SK-N-SH (cell line): ENCODE data around the gene ATP4A. TPM values are rescaled to one million over a fixed set of nuclear protein-coding genes. Genes with fewer than 3 reads are reported as not detected.

Experiments used
- CTCF ChIA-PET: fragments of 300-600, 350-600 bp; formaldehyde crosslinking; extraction: SDS; loops from one replicate; lab custom pipeline; 2021; lab: Yijun Ruan, JAX
- POLR2A ChIA-PET: fragments of 350-600 bp; sonication (Branson Sonifier 250); formaldehyde crosslinking; extraction: SDS; loops from one replicate; lab custom pipeline; 2020; ENCODE audit warnings: antibody characterized with exemption, inconsistent platforms; lab: Yijun Ruan, JAX
- DNase-seq: peaks from one replicate; pipeline ENCODE4 v3.0.0; 2012
- H2AFZ ChIP-seq: fragments of 200-600 bp; sonication (generic); 2 replicates; pipeline ENCODE4 v1.8.1; 2016; ENCODE audit warnings: antibody characterized with exemption, mild to moderate bottlenecking, low read depth
- H3F3A ChIP-seq: fragments of 200-600 bp; sonication (generic); replicated peaks from 2 replicates; pipeline ENCODE3; 2016; ENCODE audit warnings: antibody characterized with exemption, mild to moderate bottlenecking; ENCODE audit not compliant: insufficient read depth
- H3K27ac ChIP-seq, 2 experiments: fragments of 200-500 bp in 1 of 2; fragments of 200-600 bp in 1 of 2; sonication (Bioruptor generic) in 1 of 2; sonication (generic), shearing (Covaris generic) in 1 of 2; 2 replicates each; pipeline versions ENCODE4 v1.5.1 to v1.6.1; 2014 to 2016; ENCODE audit warnings: low read depth in 2 of 2, inconsistent platforms in 1 of 2, low read length in 1 of 2, mild to moderate bottlenecking in 1 of 2, mixed read lengths in 1 of 2
- H3K27me3 ChIP-seq: fragments of 200-600 bp; sonication (generic), shearing (Covaris generic); 2 replicates; pipeline ENCODE4 v1.6.1; 2016; ENCODE audit warnings: mixed run types; ENCODE audit not compliant: insufficient read depth
- H3K36me3 ChIP-seq, 2 experiments: fragments of 200-500 bp in 1 of 2; fragments of 200-600 bp in 1 of 2; sonication (Bioruptor generic) in 1 of 2; sonication (generic) in 1 of 2; replicated peaks in 1 of 2; 2 replicates each; pipeline versions ENCODE3 to v1.5.1; 2014 to 2016; ENCODE audit warnings: low read length in 1 of 2, mild to moderate bottlenecking in 1 of 2; ENCODE audit not compliant: insufficient read depth in 2 of 2, control insufficient read depth in 1 of 2
- H3K4me1 ChIP-seq, 2 experiments: fragments of 200-500 bp in 1 of 2; fragments of 200-600 bp in 1 of 2; sonication (Bioruptor generic) in 1 of 2; sonication (generic), shearing (Covaris generic) in 1 of 2; 2 replicates each; pipeline versions ENCODE4 v1.5.1 to v1.6.1; 2014 to 2016; ENCODE audit warnings: low read depth in 1 of 2, low read length in 1 of 2, mixed run types in 1 of 2; ENCODE audit not compliant: insufficient read depth in 2 of 2, control insufficient read depth in 1 of 2
- H3K4me2 ChIP-seq: fragments of 200-600 bp; sonication (generic), shearing (Covaris generic); 2 replicates; pipeline ENCODE4 v1.6.1; 2017; ENCODE audit warnings: mixed run types
- H3K4me3 ChIP-seq, 2 experiments: fragments of 200-500 bp in 1 of 2; fragments of 200-600 bp in 1 of 2; sonication (Bioruptor generic) in 1 of 2; sonication (generic), shearing (Covaris generic) in 1 of 2; 2 replicates each; pipeline versions ENCODE4 v1.5.1 to v1.8.1; 2014 to 2016; ENCODE audit warnings: low read depth in 2 of 2, inconsistent platforms in 1 of 2, low read length in 1 of 2, mild to moderate bottlenecking in 1 of 2, mixed read lengths in 1 of 2, moderate library complexity in 1 of 2
- H3K79me2 ChIP-seq: fragments of 200-600 bp; sonication (generic); 2 replicates; pipeline ENCODE4 v1.8.1; 2017; ENCODE audit warnings: mild to moderate bottlenecking; ENCODE audit not compliant: insufficient read depth
- H3K9ac ChIP-seq: fragments of 200-600 bp; sonication (generic); 2 replicates; pipeline ENCODE4 v1.6.1; 2017; ENCODE audit warnings: mixed run types
- H3K9me2 ChIP-seq: fragments of 200-600 bp; sonication (generic); 2 replicates; pipeline ENCODE4 v1.6.1; 2017; ENCODE audit warnings: mixed run types
- H3K9me3 ChIP-seq: fragments of 200-600 bp; sonication (generic); 2 replicates; pipeline ENCODE4 v1.6.1; 2017; ENCODE audit warnings: mixed run types, mild to moderate bottlenecking, moderate library complexity
- H4K20me1 ChIP-seq: fragments of 200-600 bp; sonication (generic); 2 replicates; pipeline ENCODE4 v1.6.1; 2017; ENCODE audit warnings: mild to moderate bottlenecking, mixed run types; ENCODE audit not compliant: insufficient read depth
- ELF1 ChIP-seq: IDR thresholded peaks from 2 replicates; pipeline ENCODE4 v1.4.0; 2012
- EP300 ChIP-seq, 2 experiments: IDR thresholded peaks; 2 replicates each; pipeline versions ENCODE4 v1.4.0 to v1.6.1; 2012; ENCODE audit warnings: borderline replicate concordance in 1 of 2, low read depth in 1 of 2, low read length in 1 of 2
- FOSL2 ChIP-seq: IDR thresholded peaks from 2 replicates; pipeline ENCODE4 v1.4.0; 2012; ENCODE audit warnings: low read depth, mild to moderate bottlenecking, moderate library complexity, borderline replicate concordance
- FOXM1 ChIP-seq: IDR thresholded peaks from 2 replicates; pipeline ENCODE4 v1.4.0; 2012; ENCODE audit warnings: low read depth, mild to moderate bottlenecking
- GATA2 ChIP-seq: sonication (generic); formaldehyde crosslinking; IDR thresholded peaks from 2 replicates; pipeline ENCODE4 v1.5.0; 2020; ENCODE audit warnings: mild to moderate bottlenecking, missing genetic modification reagents
- IRF3 ChIP-seq: fragments of 150-350 bp; IDR thresholded peaks from 2 replicates; pipeline ENCODE4 v1.6.1; 2016; ENCODE audit warnings: mild to moderate bottlenecking, low read depth, low read length
- NFIC ChIP-seq: IDR thresholded peaks from 2 replicates; pipeline ENCODE4 v1.4.0; 2012; ENCODE audit warnings: borderline replicate concordance
- NRF1 ChIP-seq: IDR thresholded peaks from 2 replicates; pipeline ENCODE4 v1.6.1; 2012; ENCODE audit warnings: low read depth, mild to moderate bottlenecking, low read length
- POLR2AphosphoS5 ChIP-seq: IDR thresholded peaks from 2 replicates; pipeline ENCODE4 v1.6.1; 2012; ENCODE audit warnings: low read depth, low read length
- RAD21 ChIP-seq: IDR thresholded peaks from 2 replicates; pipeline ENCODE4 v1.6.1; 2012; ENCODE audit warnings: mild to moderate bottlenecking, low read length
- RCOR1 ChIP-seq: fragments of 150-350 bp; IDR thresholded peaks from 2 replicates; pipeline ENCODE4 v1.6.1; 2017; ENCODE audit warnings: antibody characterized with exemption, low read length
- REST ChIP-seq: IDR thresholded peaks from 2 replicates; pipeline ENCODE4 v1.6.1; 2012; ENCODE audit warnings: mild to moderate bottlenecking, low read depth, low read length, moderate library complexity
- RFX5 ChIP-seq: IDR thresholded peaks from 2 replicates; pipeline ENCODE4 v1.6.1; 2012; ENCODE audit warnings: mild to moderate bottlenecking, improper control_type of control experiment, low read length
- TEAD4 ChIP-seq: IDR thresholded peaks from 2 replicates; pipeline ENCODE4 v1.4.0; 2012; ENCODE audit warnings: mild to moderate bottlenecking, borderline replicate concordance; ENCODE audit not compliant: insufficient read depth
- YY1 ChIP-seq: IDR thresholded peaks from 2 replicates; pipeline ENCODE4 v1.4.0; 2012; ENCODE audit warnings: low read depth, mild to moderate bottlenecking
- WGBS: methylation state at CpG from one replicate; pipeline ENCODE4 v1.1.6; 2017; ENCODE audit warnings: low lambda C conversion rate; 5-methylcytosine and 5-hydroxymethylcytosine counted together
- polyA plus RNA-seq, 3 experiments: library from polyadenylated mRNA; depleted of rRNA; stranded (reverse); fragments of >200 nt; gene quantifications; 2 replicates each; pipeline ENCODE4 v1.2.3, GENCODE V29; 2012
- TF ChIP-seq, protein P1 (sequence below): fragments of 150-350 bp; IDR thresholded peaks from 2 replicates; pipeline ENCODE4 v1.6.1; 2017; ENCODE audit warnings: antibody characterized with exemption, low read length, low read depth, borderline replicate concordance
- TF ChIP-seq, protein P2 (sequence below): IDR thresholded peaks from 2 replicates; pipeline ENCODE4 v1.4.0; 2012; ENCODE audit warnings: low read depth
- TF ChIP-seq, protein P3 (sequence below): IDR thresholded peaks from 2 replicates; pipeline ENCODE4; 2012

Gene ATP4A
- polyA plus RNA-seq, 1 of the 3 experiments (the other 2 are of a cell fraction), result not detected

DNA sequence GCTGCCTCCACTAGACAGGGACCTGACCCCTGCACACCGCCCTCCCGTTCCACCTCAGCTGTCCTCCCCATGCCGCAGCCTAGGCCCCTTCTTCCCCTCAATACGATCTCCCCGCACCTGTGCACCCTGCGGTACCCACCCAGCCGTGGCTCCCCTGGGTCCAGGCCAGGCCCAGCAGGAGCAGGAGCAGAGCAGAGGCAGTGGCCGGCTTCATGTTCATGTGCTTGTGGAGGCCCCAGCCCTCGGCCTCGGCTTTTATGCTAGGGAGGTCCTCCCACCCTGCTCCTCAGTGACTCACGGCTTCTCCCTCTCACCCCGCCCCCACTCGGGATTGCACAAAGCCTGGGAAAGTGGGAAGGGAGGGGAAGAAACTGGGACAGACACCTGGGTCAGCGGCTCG, 61.8 kb downstream of the ATP4A start:
- Histone ChIP-seq H3K9me2 (no peaks in the 10 kb centered on the region), H3K4me1 (no peaks in the 10 kb centered on the region), H2AFZ (no peak overlapping the region), H3K9me3 (no peaks in the 10 kb centered on the region), H3K27me3 (peaks cover 97% of the 10 kb centered on the region), H4K20me1 (no peaks in the 10 kb centered on the region), H3K4me3 (no peak overlapping the region), H3K36me3 (no peaks in the 10 kb centered on the region), H3K4me2 (no peak overlapping the region), H3F3A (no peaks in the 10 kb centered on the region), H3K27ac (no peak overlapping the region), H3K9ac (no peak overlapping the region), H3K79me2 (no peaks in the 10 kb centered on the region)
- no peak for DNase-seq
- ChIA-PET POLR2A (no interaction called here), CTCF (interaction anchor here (1.0 to 1.9 kb wide), 4 partner anchors 9 to 152 kb away, joined by 3 to 12 read pairs (median 8); no protein-coding TSS in a partner anchor)
- WGBS, result 26% methylated on average over 12 of the region's 15 CpGs
- TF ChIP-seq RCOR1, result no peak
- TF ChIP-seq, protein P1, sequence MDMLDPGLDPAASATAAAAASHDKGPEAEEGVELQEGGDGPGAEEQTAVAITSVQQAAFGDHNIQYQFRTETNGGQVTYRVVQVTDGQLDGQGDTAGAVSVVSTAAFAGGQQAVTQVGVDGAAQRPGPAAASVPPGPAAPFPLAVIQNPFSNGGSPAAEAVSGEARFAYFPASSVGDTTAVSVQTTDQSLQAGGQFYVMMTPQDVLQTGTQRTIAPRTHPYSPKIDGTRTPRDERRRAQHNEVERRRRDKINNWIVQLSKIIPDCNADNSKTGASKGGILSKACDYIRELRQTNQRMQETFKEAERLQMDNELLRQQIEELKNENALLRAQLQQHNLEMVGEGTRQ, result no peak
- TF ChIP-seq REST, result no peak
- TF ChIP-seq, protein P2, sequence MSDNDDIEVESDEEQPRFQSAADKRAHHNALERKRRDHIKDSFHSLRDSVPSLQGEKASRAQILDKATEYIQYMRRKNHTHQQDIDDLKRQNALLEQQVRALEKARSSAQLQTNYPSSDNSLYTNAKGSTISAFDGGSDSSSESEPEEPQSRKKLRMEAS, result no peak
- no peak for TF ChIP-seq RAD21
- no peak for TF ChIP-seq GATA2
- TF ChIP-seq EP300 (IDR thresholded peaks at IDR 0.05; ENCODE audit: borderline replicate concordance in 1 of 2, low read depth in 1 of 2, low read length in 1 of 2), result no peak
- TF ChIP-seq NFIC, result no peak
- no peak for TF ChIP-seq FOXM1
- TF ChIP-seq TEAD4, result no peak
- no peak for TF ChIP-seq POLR2AphosphoS5
- no peak for TF ChIP-seq NRF1
- no peak for TF ChIP-seq FOSL2
- no peak for TF ChIP-seq ELF1
- TF ChIP-seq, protein P3, sequence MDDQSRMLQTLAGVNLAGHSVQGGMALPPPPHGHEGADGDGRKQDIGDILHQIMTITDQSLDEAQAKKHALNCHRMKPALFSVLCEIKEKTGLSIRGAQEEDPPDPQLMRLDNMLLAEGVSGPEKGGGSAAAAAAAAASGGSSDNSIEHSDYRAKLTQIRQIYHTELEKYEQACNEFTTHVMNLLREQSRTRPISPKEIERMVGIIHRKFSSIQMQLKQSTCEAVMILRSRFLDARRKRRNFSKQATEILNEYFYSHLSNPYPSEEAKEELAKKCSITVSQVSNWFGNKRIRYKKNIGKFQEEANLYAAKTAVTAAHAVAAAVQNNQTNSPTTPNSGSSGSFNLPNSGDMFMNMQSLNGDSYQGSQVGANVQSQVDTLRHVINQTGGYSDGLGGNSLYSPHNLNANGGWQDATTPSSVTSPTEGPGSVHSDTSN, result no peak
- no peak for TF ChIP-seq RFX5
- TF ChIP-seq YY1, result no peak
- TF ChIP-seq IRF3, result no peak
